Muscle layer of colon (tissue), 2 donors: ENCODE results near the gene ZNF491.

ENCODE experiments used
- H3K27ac ChIP-seq: one replicate; pipeline ENCODE4 v1.7.0; 2013; ENCODE audit warnings: low read depth, mild to moderate bottlenecking, low read length, moderate library complexity
- H3K27me3 ChIP-seq, 2 donors: one replicate each; pipeline ENCODE4 v1.7.0; 2013; ENCODE audit warnings: low read length in 2 of 2, mild to moderate bottlenecking in 2 of 2; ENCODE audit not compliant: insufficient read depth in 2 of 2, control insufficient read depth in 1 of 2
- H3K36me3 ChIP-seq: one replicate; pipeline ENCODE4 v1.7.0; 2013; ENCODE audit warnings: mild to moderate bottlenecking, low read length; ENCODE audit not compliant: insufficient read depth
- H3K4me1 ChIP-seq: one replicate; pipeline ENCODE4 v1.7.0; 2013; ENCODE audit warnings: mild to moderate bottlenecking, low read length; ENCODE audit not compliant: insufficient read depth
- H3K4me3 ChIP-seq, 2 donors: one replicate each; pipeline ENCODE4 v1.7.0; 2013; ENCODE audit warnings: low read length in 2 of 2, low read depth in 1 of 2, mild to moderate bottlenecking in 1 of 2, moderate library complexity in 1 of 2
- H3K9ac ChIP-seq: one replicate; pipeline ENCODE4 v1.7.0; 2013; ENCODE audit warnings: low read length
- H3K9me3 ChIP-seq: one replicate; pipeline ENCODE4 v1.7.0; 2013; ENCODE audit warnings: mild to moderate bottlenecking, low read length
- donor health status: abdominal sarcoma.
- donor health status: Adenocarcinoma of cecum.

The ZNF491 gene

DNA sequence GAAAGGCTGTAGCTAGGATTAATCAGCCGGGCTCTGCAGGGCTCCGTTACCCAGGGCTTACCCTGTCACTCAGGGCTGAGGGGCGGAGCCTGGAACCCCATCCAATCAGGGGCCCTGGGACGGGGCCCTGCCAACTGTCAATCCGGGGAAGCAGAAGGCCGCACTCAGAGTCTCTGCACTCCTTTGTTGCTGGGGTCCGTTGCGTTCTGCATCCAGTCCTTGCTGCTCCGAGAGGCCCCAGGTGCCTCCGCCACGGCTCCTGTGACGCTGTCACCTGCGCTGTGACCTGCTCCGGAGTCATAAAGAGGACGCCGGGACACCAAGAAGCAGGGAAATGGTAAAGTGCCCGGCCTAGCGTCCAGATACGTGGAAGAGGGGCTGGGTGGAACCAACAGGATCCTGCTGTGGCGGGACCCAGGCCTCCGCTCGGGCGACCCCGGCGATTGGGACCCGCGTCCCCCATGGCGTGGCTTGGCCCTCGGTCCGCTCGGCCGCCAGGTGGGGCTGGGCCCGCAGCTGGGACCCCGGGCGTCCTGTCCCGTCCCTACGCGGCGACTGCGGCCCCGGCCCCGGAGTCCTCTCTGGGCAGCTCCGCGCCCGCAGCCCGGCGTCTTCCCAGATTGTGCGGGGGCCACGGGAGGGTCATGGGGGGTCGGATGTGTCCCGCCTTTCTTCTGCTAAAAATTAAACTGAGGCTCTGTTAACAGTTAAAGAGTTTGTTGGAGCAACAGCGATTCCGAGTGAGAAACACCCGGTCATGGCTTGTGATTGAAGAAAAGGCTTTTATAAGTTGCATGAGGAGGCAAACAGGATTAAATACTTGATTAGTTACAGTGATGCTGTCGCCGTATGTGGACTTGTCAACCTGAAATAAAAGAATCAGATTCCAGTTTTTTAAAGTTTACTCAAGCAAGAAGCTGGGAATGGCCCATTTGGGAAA is at the start of gene ZNF491:
Gene ZNF491 (plus strand): TSS at position 133 of the 940 bp plus-strand sequence. CDS start 7,431 bp downstream, outside the sequence.
- Histone ChIP-seq H3K27ac (peak within 1 kb of the TSS; percentile 73), H3K9me3 (no peaks in the 10 kb centered on the region), H3K36me3 (no peaks in the 10 kb centered on the region), H3K9ac (peak within 1 kb of the TSS; percentile 46), H3K4me1 (peaks cover 10% of the 10 kb centered on the region), H3K27me3 (no peaks in the 10 kb centered on the region), H3K4me3 (peak within 1 kb of the TSS; percentile 69 to 76)

DNA sequence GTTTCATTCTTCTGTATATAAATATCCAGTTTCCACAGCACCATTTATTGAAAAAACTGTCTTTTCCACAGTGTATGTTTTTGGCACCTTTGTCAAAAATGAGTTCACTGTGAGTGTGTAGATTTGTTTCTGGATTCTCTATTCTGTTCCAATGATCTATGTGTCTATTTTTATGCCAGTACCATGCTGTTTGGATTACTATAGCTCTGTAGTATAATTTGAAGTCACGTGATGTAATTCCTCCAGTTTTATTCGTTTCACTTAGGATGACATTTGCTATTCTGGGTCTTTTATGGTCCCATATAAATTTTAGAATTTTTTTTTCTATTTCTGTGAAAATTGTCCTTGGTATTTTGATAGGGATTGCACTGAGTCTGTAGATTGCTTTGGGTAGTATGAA is 48.6 kb upstream of the ZNF491 start:
- Histone ChIP-seq H3K27ac (no peak overlapping the region), H3K27me3 (no peaks in the 10 kb centered on the region), H3K9ac (no peak overlapping the region), H3K4me3 (no peak overlapping the region), H3K36me3 (no peaks in the 10 kb centered on the region), H3K4me1 (no peaks in the 10 kb centered on the region), H3K9me3 (no peaks in the 10 kb centered on the region)

DNA sequence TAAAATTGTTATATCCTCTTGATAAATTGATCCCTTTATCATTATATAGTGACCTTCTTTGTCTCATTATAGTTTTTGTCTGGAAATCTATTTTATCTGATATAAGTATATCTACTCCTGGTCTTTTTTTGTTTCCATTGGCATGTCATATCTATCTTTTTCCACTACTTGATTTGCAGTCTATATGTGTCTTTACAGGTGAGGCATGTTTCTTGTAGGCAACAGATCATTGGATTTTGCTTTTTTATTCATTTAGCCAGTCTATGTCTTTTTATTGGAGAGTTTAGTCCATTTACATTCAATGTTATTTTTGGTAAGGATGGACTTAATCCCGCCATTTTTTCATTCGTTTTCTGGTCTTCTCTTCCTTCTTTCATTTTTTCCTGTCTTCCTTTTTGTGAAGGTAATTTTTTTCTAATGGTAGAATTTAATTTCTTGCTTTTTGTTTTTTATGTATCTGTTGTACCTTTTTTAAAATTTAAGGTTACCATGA is 46.0 kb upstream of the ZNF491 start:
- no peak overlapping the region for H3K9ac ChIP-seq
- no peaks in the 10 kb centered on the region for H3K36me3 ChIP-seq
- H3K27me3 ChIP-seq = no peaks in the 10 kb centered on the region
- no peaks in the 10 kb centered on the region for H3K4me1 ChIP-seq
- no peaks in the 10 kb centered on the region for H3K9me3 ChIP-seq
- H3K27ac ChIP-seq = no peak overlapping the region
- H3K4me3 ChIP-seq = no peak overlapping the region

DNA sequence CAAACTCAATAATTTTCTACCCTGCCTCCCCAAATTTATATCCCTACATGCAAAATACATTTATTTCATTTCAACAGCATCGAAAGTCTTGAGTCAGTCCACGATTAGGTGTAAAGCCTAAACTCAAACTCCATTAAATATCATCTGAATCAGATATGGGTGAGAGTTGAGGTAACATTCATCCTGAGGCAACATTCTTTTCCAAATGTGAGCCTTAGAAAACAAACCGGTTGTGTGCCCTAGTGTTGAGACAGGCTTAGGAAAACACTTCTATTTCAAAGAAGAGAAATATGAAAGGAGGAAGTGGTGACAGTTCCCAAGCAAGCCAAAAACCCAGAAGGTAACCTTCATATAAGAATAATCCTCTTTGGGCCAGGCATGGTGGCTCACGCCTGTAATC is 43.7 kb upstream of the ZNF491 start:
- H3K36me3 ChIP-seq = no peaks in the 10 kb centered on the region
- no peaks in the 10 kb centered on the region for H3K4me1 ChIP-seq
- H3K27ac ChIP-seq = no peak overlapping the region
- H3K4me3 ChIP-seq = no peak overlapping the region
- H3K27me3 ChIP-seq = no peaks in the 10 kb centered on the region
- H3K9me3 ChIP-seq = no peaks in the 10 kb centered on the region
- H3K9ac ChIP-seq = no peak overlapping the region

DNA sequence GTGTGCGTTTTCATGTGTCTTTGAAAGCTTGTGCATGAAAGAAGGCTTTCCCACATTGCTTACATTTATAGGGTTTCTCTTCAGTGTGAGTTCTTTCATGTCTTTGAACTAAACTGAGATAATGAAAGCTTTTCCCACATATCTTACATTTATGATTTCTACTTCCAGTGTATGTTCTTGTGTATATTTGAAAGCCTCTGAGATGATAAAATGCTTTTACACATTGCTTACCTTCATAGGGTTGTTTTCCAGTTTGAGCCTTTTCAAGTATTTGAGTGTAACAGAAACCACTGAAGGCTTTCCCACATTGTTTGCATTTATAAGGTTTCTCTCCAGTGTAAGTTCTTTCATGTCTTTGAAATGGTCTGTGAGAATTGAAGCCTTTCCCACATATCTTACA is 41.4 kb upstream of the ZNF491 start:
- H3K4me1 ChIP-seq = no peaks in the 10 kb centered on the region
- H3K36me3 ChIP-seq = no peaks in the 10 kb centered on the region
- no peak overlapping the region for H3K27ac ChIP-seq
- no peak overlapping the region for H3K4me3 ChIP-seq
- H3K27me3 ChIP-seq = no peaks in the 10 kb centered on the region
- H3K9ac ChIP-seq = no peak overlapping the region
- no peaks in the 10 kb centered on the region for H3K9me3 ChIP-seq

DNA sequence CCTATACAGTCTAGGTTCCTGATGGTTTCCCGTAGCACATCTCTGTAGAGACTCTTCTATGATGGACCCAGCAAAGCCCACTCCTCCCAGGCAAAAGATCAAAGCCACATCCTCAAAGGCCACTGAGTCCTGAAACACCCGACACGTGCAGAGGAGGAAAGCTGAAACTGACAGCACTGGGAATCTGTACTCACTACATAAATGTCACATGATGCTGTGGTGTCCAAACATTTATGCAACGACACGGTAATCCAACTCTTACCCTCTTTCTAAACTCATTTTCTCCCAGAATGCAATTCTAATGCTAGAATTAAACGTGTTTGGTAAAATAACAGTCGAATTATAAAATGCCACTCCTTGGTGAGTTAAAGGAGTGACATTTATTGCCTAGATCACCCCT is 38.5 kb upstream of the ZNF491 start:
- Histone ChIP-seq H3K4me1 (no peaks in the 10 kb centered on the region), H3K36me3 (no peaks in the 10 kb centered on the region), H3K9me3 (no peaks in the 10 kb centered on the region), H3K27me3 (no peaks in the 10 kb centered on the region), H3K9ac (no peak overlapping the region), H3K4me3 (no peak overlapping the region), H3K27ac (no peak overlapping the region)

DNA sequence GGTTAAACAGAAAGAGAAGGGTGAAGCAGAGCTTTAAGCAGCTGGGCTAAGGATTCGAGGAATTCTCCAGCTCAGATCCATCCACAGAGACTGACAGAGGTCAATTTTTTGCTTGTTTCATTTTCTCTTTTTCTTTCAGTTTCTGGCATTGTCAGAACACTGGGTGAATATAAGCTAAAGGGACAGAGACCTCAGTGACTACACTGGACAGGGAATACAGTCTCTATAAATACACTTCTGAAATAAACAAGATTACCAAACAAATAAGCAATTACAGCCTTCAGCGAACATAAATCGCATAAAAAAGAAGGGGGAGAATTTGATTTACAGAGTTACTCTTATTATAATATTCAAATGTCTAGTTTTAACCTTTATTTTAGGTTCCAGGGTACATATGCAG is 35.2 kb upstream of the ZNF491 start:
- no peak overlapping the region for H3K27ac ChIP-seq
- H3K9ac ChIP-seq = no peak overlapping the region
- peaks cover 3% of the 10 kb centered on the region for H3K4me1 ChIP-seq
- no peak overlapping the region for H3K4me3 ChIP-seq
- no peaks in the 10 kb centered on the region for H3K9me3 ChIP-seq
- H3K36me3 ChIP-seq = no peaks in the 10 kb centered on the region
- H3K27me3 ChIP-seq = no peaks in the 10 kb centered on the region

DNA sequence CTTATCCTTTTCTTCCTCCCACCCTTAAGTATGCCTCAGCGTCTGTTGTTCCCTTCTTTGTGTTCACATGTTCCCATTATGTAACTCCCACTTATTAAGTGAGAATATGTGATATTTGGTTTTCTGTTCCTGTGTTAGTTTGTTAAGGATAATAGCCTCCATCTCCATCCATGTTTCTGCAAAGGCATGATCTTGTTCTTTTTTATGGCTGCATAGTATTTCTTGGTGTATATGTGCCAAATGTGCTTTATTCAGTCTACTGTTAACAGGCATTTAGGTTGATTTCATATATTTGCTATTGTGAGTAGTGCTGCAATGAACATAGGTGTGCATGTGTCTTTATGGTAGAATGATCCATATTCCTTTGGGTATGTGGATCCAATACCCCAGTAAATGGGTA is 34.7 kb upstream of the ZNF491 start:
- Histone ChIP-seq H3K9me3 (no peaks in the 10 kb centered on the region), H3K27ac (no peak overlapping the region), H3K4me3 (no peak overlapping the region), H3K36me3 (no peaks in the 10 kb centered on the region), H3K27me3 (no peaks in the 10 kb centered on the region), H3K4me1 (peaks cover 8% of the 10 kb centered on the region), H3K9ac (no peak overlapping the region)

DNA sequence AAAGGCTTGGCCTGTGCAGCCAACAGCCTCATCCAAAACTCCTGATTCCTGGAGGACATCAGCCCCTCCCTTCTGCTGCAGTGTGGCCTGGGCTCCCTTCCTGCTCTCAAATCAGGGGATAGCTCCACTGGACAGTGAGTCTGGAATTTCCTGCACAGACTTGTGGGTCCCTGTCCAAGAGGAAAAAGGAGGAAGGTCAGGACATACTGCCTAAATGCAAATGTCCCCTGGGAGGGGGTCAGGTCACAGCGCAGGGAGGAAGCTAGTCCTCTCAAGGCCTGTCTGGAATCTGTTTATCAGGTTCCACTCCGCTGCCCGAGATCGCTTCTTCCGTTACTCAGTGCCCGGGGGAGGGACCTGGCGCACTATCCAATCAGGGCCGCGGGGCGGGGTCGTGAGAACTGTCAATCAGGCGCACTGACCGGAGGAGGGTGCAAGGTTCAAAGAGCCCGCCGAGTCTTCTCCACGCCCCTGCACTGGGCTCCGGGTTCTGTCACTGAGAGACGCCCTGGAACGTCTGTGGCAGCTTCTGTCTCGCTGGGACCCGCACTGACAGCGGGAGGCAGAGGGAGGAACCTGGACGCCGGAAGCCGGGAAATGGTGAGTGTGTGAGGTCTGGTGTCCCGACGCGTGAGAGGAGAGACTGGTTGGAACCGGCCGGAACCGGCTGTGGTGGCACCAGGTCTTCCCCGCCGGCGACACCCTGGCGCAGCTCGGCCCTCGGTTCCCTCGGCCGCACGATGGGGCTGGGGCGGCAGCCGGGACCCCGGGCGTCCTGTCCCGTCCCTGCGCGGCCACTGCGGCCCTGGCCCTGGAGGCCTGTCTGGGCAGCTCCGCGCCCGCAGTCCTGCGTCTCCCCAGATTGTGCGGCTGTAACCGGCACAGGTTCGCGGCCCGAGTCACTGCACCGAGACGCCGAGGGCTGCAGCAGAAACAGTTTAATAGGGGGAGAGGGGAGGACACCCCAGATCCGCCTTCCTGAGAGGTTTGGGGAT is 31.4 kb upstream of the ZNF491 start, which contains the start of gene ZNF441:
Gene ZNF441 (plus strand): TSS at position 404 of the 995 bp plus-strand sequence. CDS start 194 bp downstream, at position 598.
- peak within 1 kb of the TSS; percentile 69 for H3K9ac ChIP-seq
- no peaks in the 10 kb centered on the region for H3K36me3 ChIP-seq
- H3K4me1 ChIP-seq = peaks cover 11% of the 10 kb centered on the region
- peak within 1 kb of the TSS; percentile 68 to 98 for H3K4me3 ChIP-seq
- H3K27me3 ChIP-seq = no peaks in the 10 kb centered on the region
- H3K9me3 ChIP-seq = no peaks in the 10 kb centered on the region
- peak within 1 kb of the TSS; percentile 90 for H3K27ac ChIP-seq

DNA sequence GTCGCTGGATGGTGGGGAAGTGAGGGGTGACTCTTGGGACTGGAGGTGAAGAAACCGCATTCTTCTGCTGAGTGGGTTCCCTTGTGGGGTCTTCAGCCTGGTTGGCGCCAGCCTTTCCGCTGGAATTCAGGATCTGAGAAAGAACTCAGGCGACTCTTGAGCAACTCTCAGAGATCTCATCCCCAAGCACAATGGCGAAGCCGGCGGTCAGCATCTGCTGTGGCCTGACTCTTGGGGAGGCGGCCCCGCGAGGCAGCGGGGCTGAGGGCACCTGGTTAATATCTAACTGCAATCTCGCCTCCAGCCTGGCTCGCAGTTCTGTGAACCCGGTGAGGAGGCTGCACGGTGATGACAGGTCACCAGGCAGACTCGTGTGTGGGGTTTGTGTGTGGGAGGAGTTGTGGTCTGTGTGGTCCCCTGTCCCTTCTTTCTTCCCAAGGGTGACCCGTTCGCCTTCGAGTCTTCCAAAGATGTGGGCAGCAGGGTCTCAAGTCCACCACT is 30.6 kb upstream of the ZNF491 start:
- H3K9me3 ChIP-seq = no peaks in the 10 kb centered on the region
- peak overlapping the region; percentile 90 for H3K27ac ChIP-seq
- peaks cover 11% of the 10 kb centered on the region for H3K4me1 ChIP-seq
- peak overlapping the region; percentile 68 to 98 for H3K4me3 ChIP-seq
- peak overlapping the region; percentile 69 for H3K9ac ChIP-seq
- H3K27me3 ChIP-seq = no peaks in the 10 kb centered on the region
- no peaks in the 10 kb centered on the region for H3K36me3 ChIP-seq

DNA sequence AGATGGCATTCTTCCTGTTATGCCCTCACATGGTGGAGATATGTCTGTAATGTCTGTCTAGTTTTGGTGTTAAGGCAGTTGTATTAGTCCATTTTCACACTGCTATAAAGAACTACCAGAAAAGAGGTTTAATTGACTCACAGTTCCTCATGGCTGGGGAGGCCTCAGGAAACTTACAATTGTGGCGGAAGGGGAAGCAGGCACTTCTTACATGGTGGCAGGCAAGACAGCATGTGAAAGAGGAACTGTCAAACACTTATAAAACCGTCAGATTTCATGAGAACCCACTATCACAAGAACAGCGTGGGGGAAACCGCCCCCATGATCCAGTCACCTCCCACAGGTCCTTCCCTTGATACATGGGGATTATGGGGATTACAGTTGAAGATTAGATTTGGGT is 28.3 kb upstream of the ZNF491 start:
- H3K27ac ChIP-seq = no peak overlapping the region
- H3K9ac ChIP-seq = no peak overlapping the region
- no peaks in the 10 kb centered on the region for H3K9me3 ChIP-seq

More for the DNA sequence above, 28.3 kb upstream of the ZNF491 start:
- no peak overlapping the region for H3K4me3 ChIP-seq
- H3K27me3 ChIP-seq = no peaks in the 10 kb centered on the region
- H3K4me1 ChIP-seq = peaks cover 11% of the 10 kb centered on the region
- H3K36me3 ChIP-seq = no peaks in the 10 kb centered on the region
